Activated CD8-positive, alpha-beta T cell treated with anti-CD3 and anti-CD28 coated beads, Interleukin-2, amount 10 ng/mL, durations not matched to agents 7 days and 5 days (primary cell): ENCODE measurements around the gene KIFBP. TPM values are rescaled to one million over a fixed set of nuclear protein-coding genes. Genes with fewer than 3 reads are reported as not detected.
A peak's percentile ranks its signal among the peaks of the same experiment; 100 is the strongest.
"Not testable (repeated sequence)": the region's sequence is repeated elsewhere in the genome, so short reads cannot be mapped to it uniquely, and the experiment has no call there.

Experiments
- ATAC-seq: fragments of 150-1000 bp; cut with Tn5 transposase; one replicate; pipeline ENCODE4 v1.10.0; 2021; ENCODE audit warnings: moderate library complexity
- CTCF ChIA-PET: fragments of 350-600 bp; sonication (Branson Sonifier 250); formaldehyde crosslinking; loops from one replicate; lab custom pipeline; 2021; ENCODE audit warnings: antibody characterized with exemption; lab: Charles Lee
- POLR2A ChIA-PET: fragments of 350-600 bp; sonication (Branson Sonifier 250); formaldehyde crosslinking; loops from one replicate; lab custom pipeline; 2021; ENCODE audit warnings: antibody characterized with exemption; lab: Charles Lee
- DNase-seq: peaks from one replicate; pipeline ENCODE4 v3.0.0-alpha.2; 2020
- H3K27ac Mint-ChIP-seq: one replicate; pipeline ENCODE4 v1.8.0; 2021; ENCODE audit warnings: mild to moderate bottlenecking, mixed read lengths
- H3K27me3 Mint-ChIP-seq: one replicate; pipeline ENCODE4 v1.8.0; 2021; ENCODE audit warnings: low read depth, mixed read lengths
- H3K36me3 Mint-ChIP-seq: one replicate; pipeline ENCODE4 v1.8.0; 2021; ENCODE audit warnings: low read depth, mixed read lengths
- H3K4me1 Mint-ChIP-seq: one replicate; pipeline ENCODE4 v1.8.0; 2021; ENCODE audit warnings: low read depth, mixed read lengths
- H3K4me3 Mint-ChIP-seq: one replicate; pipeline ENCODE4 v1.8.0; 2021; ENCODE audit warnings: mild to moderate bottlenecking, mixed read lengths
- H3K9me3 Mint-ChIP-seq: one replicate; pipeline ENCODE4 v1.8.0; 2022; ENCODE audit warnings: mixed read lengths; ENCODE audit not compliant: insufficient read depth
- total RNA-seq, 2 experiments: library from RNA; stranded (reverse); gene quantifications; one replicate each; pipeline ENCODE4 v1.2.3, GENCODE V29; 2021

Gene KIFBP
- total RNA-seq, 2 experiments from 2014 or later, result 13.7 to 16.5 TPM

DNA sequence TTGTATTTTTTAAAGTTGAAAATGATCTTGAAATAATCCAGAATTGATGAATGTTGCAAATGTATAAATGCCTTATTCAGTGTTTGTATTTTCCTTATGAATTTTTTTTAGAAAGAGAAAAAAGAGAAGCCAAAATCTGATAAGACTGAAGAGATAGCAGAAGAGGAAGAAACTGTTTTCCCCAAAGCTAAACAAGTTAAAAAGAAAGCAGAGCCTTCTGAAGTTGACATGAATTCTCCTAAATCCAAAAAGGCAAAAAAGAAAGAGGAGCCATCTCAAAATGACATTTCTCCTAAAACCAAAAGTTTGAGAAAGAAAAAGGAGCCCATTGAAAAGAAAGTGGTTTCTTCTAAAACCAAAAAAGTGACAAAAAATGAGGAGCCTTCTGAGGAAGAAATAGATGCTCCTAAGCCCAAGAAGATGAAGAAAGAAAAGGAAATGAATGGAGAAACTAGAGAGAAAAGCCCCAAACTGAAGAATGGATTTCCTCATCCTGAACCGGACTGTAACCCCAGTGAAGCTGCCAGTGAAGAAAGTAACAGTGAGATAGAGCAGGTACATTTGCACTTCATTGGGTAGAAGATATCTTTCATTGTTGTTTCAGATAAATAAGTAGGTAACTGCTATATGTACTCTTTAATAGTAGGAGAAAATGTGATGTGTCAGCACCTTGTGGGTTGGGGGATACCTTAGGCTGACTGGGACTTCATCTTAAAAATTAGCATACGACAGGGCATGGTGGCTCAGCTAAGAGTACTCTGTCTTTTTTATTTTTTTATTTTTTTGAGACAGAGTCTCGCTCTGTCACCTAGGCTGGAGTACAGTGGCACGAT lies 28.7 kb upstream of the KIFBP start:
- DNase-seq (peak; percentile 5), ATAC-seq (no peak)
- CTCF ChIA-PET, result interaction anchor here (0.8 to 2.2 kb wide), 3 partner anchors 9 to 19 kb away, joined by 3 to 11 read pairs (median 4); no protein-coding TSS in a partner anchor
- Mint-ChIP-seq H3K4me1 (peaks cover 40% of the 10 kb centered on the region), H3K9me3 (no peaks in the 10 kb centered on the region), H3K27ac (peak overlapping the region; percentile 68), H3K36me3 (peaks cover 58% of the 10 kb centered on the region), H3K4me3 (peak overlapping the region; percentile 1), H3K27me3 (no peaks in the 10 kb centered on the region)
- POLR2A ChIA-PET, result interaction anchor here (1.1 kb wide), 1 partner anchor 29 kb away, joined by 3 read pairs; no protein-coding TSS in a partner anchor

DNA sequence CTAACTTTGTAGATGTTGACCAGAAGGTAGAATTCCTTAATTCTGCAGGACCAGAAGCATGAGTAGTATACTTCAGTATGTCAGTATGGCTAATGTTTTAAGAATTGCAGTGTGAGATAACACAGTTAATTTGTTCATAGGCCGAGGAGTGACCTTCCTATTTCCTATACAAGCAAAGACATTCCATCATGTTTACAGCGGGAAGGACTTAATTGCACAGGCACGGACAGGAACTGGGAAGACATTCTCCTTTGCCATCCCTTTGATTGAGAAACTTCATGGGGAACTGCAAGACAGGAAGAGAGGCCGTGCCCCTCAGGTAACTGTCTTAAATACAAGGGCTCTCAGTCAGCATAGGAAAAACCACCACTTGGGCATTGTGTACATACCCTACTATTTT lies 25.5 kb upstream of the KIFBP start:
- H3K4me1 Mint-ChIP-seq, result peaks cover 29% of the 10 kb centered on the region
- H3K9me3 Mint-ChIP-seq, result no peaks in the 10 kb centered on the region
- POLR2A ChIA-PET, result no interaction called here
- DNase-seq (no peak), ATAC-seq (no peak)
- no peak overlapping the region for H3K27ac Mint-ChIP-seq
- CTCF ChIA-PET, result no interaction called here
- H3K4me3 Mint-ChIP-seq, result no peak overlapping the region
- peaks cover 68% of the 10 kb centered on the region for H3K36me3 Mint-ChIP-seq
- no peaks in the 10 kb centered on the region for H3K27me3 Mint-ChIP-seq

DNA sequence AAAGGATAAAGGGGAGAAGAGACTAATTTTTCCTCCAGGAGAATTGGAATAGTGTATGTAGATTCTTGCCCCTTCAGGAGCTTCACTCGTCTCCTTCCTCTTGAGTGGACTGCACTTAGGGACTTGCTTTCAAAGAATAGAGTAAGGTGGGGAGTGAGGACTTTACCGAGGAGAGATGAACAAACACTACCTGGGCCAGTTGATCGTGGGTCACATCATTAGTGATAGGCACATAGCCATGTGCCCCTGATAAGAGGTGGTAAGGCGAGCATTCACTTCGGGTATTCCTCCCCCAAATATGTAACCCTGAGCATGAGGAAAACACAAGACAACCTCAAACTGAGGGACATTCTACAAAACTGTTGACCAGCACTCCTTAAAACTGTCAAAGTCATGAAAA lies 14.6 kb upstream of the KIFBP start:
- H3K4me1 Mint-ChIP-seq, result peaks cover 27% of the 10 kb centered on the region
- ChIA-PET CTCF (interaction anchor here (0.9 to 1.4 kb wide), 2 partner anchors 10 to 14 kb away, joined by 3 to 5 read pairs; no protein-coding TSS in a partner anchor), POLR2A (interaction anchor here (0.6 kb wide), 1 partner anchor 110 kb away, joined by 3 read pairs; no protein-coding TSS in a partner anchor)
- H3K36me3 Mint-ChIP-seq, result peaks cover 71% of the 10 kb centered on the region
- no peak overlapping the region for H3K27ac Mint-ChIP-seq
- no peaks in the 10 kb centered on the region for H3K27me3 Mint-ChIP-seq
- no peak for ATAC-seq
- H3K9me3 Mint-ChIP-seq, result no peaks in the 10 kb centered on the region
- no peak overlapping the region for H3K4me3 Mint-ChIP-seq
- DNase-seq, result no peak

DNA sequence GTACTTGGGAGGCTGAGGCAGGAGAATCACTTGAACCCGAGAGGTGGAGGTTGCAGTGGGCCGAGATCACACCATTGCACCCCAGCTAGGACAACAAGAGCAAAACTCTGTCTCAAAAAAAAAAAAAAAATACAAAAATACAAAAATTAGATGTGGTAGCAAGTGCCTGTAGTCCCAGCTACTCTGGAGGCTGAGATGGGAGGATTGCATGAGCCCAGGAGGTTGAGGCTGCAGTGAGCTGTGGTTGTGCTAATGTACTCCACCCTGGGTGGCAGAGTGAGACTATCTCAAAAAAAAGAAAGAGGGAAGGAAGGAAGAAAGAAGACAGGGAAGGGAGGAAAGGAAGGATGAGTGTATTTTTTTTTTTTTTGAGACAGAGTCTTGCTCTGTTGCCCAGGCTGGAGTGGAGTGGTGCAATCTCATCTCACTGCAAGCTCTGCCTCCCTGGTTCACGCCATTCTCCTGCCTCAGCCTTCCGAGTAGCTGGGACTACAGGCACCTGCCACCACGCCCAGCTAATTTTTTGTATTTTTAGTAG lies 12.6 kb upstream of the KIFBP start:
- H3K36me3 Mint-ChIP-seq, result peaks cover 71% of the 10 kb centered on the region

DNA sequence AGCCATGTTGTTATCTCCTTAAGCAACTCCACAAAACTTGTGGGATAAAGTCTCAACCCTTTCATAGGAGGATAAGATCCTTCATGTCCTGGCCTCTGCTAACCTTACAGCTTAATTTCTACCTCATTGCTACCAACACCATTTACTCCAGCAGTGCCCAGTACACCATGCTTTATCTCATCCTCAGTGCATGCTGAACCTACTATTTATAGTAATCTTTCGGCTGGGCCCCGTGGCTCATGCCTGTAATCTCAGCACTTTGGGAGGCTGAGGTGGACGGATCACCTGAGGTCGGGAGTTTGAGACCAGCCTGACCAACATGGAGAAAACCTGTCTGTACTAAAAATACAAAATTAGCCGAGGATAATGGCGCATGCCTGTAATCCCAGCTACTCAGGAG lies 8.9 kb upstream of the KIFBP start:
- H3K9me3 Mint-ChIP-seq, H3K4me3 Mint-ChIP-seq, ATAC-seq, H3K27me3 Mint-ChIP-seq, DNase-seq, POLR2A ChIA-PET: not testable (repeated sequence)
- H3K36me3 Mint-ChIP-seq, result peaks cover 68% of the 10 kb centered on the region
- peak overlapping the region; percentile 3 for H3K27ac Mint-ChIP-seq
- peaks cover 20% of the 10 kb centered on the region for H3K4me1 Mint-ChIP-seq
- CTCF ChIA-PET, result interaction anchor here (1.7 to 2.0 kb wide), 3 partner anchors 9 to 113 kb away, joined by 5 to 13 read pairs (median 7); partner anchors contain the start of gene KIFBP

More for the DNA sequence above, 12.6 kb upstream of the KIFBP start:
- peaks cover 20% of the 10 kb centered on the region for H3K4me1 Mint-ChIP-seq
- CTCF ChIA-PET, H3K9me3 Mint-ChIP-seq, DNase-seq, H3K27ac Mint-ChIP-seq, ATAC-seq, H3K4me3 Mint-ChIP-seq, H3K27me3 Mint-ChIP-seq, POLR2A ChIA-PET: not testable (repeated sequence)

DNA sequence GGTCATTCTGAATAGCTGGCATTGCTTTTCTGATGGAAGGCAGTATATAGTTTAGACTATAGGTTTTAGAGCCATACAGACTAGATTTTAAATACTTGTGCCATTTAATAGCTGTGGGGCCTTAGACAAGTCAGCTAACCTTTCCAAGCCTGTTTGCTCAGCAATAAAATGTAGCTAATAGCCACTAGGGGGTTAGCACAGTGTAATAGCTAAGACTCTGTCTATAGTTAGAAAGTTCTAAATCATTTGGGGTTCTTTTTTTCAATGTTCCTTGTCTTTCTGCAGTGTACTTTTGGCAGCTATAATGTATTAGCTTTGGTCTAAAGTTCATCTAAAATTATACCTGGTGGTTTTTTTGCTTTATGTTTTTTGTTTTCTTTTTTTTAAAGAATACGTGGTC lies 7.5 kb upstream of the KIFBP start:
- H3K27ac Mint-ChIP-seq, result no peak overlapping the region
- H3K4me1 Mint-ChIP-seq, result peaks cover 20% of the 10 kb centered on the region
- no peaks in the 10 kb centered on the region for H3K27me3 Mint-ChIP-seq
- H3K9me3 Mint-ChIP-seq, result no peaks in the 10 kb centered on the region
- ChIA-PET CTCF (interaction anchor here (0.6 to 1.7 kb wide), 8 partner anchors 8 to 161 kb away, joined by 3 to 8 read pairs (median 4); partner anchors contain the start of genes DDX21 and KIFBP), POLR2A (interaction anchor here (1.0 kb wide), 1 partner anchor 78 kb away, joined by 14 read pairs; no protein-coding TSS in a partner anchor)
- ATAC-seq, result peak; percentile 69
- no peak for DNase-seq
- H3K4me3 Mint-ChIP-seq, result no peak overlapping the region
- peaks cover 65% of the 10 kb centered on the region for H3K36me3 Mint-ChIP-seq

DNA sequence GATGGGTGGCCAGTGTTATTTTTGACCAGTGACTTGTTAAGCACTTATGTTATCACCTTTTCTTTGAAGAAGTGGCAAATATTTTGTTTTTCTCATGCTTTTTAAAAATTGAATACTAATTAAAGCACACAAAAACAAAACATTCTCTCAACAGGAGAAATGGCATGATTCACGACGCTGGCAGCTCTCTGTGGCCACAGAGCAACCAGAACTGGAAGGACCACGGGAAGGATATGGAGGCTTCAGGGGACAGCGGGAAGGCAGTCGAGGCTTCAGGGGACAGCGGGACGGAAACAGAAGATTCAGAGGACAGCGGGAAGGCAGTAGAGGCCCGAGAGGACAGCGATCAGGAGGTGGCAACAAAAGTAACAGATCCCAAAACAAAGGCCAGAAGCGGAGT lies 6.2 kb upstream of the KIFBP start:
- Mint-ChIP-seq H3K36me3 (peaks cover 57% of the 10 kb centered on the region), H3K27me3 (no peaks in the 10 kb centered on the region), H3K9me3 (no peaks in the 10 kb centered on the region), H3K4me1 (peaks cover 21% of the 10 kb centered on the region), H3K27ac (no peak overlapping the region), H3K4me3 (no peak overlapping the region)
- no peak for DNase-seq
- ChIA-PET POLR2A (no interaction called here), CTCF (interaction anchor here (1.7 kb wide), 1 partner anchor 14 kb away, joined by 5 read pairs; no protein-coding TSS in a partner anchor)
- ATAC-seq, result no peak

DNA sequence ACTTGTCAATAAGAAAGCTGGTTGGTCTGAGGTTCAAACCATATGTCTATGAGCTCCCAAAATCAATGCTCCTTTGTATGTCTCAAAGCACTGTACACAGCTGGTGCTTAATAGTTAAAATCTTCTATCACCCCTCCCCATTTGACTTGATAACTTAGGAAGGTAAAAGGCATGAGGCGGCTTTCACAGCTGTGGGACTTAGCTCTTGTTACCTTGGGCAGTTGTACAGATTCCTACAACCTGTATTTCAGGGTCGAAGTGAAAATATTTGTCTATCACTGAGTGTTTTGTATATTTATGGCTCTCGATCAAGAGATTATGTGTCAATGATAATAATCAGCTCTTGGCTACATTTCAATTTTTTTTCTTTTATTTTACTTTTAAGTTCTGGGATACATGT lies 992 bp upstream of the KIFBP start:
- H3K27ac Mint-ChIP-seq, result no peak overlapping the region
- peaks cover 39% of the 10 kb centered on the region for H3K4me1 Mint-ChIP-seq
- ATAC-seq, result no peak
- H3K27me3 Mint-ChIP-seq, result no peaks in the 10 kb centered on the region
- no peak for DNase-seq
- H3K4me3 Mint-ChIP-seq, result peak overlapping the region; percentile 99
- CTCF ChIA-PET, result interaction anchor here (0.9 to 3.2 kb wide), 13 partner anchors 8 to 421 kb away, joined by 3 to 14 read pairs (median 5); partner anchors contain the start of gene DDX21
- H3K9me3 Mint-ChIP-seq, result no peaks in the 10 kb centered on the region
- peaks cover 42% of the 10 kb centered on the region for H3K36me3 Mint-ChIP-seq
- POLR2A ChIA-PET, result interaction anchor here (0.6 to 2.2 kb wide), 3 partner anchors 19 to 100 kb away, joined by 3 to 10 read pairs (median 4); partner anchors contain the start of genes DDX21 and SRGN

DNA sequence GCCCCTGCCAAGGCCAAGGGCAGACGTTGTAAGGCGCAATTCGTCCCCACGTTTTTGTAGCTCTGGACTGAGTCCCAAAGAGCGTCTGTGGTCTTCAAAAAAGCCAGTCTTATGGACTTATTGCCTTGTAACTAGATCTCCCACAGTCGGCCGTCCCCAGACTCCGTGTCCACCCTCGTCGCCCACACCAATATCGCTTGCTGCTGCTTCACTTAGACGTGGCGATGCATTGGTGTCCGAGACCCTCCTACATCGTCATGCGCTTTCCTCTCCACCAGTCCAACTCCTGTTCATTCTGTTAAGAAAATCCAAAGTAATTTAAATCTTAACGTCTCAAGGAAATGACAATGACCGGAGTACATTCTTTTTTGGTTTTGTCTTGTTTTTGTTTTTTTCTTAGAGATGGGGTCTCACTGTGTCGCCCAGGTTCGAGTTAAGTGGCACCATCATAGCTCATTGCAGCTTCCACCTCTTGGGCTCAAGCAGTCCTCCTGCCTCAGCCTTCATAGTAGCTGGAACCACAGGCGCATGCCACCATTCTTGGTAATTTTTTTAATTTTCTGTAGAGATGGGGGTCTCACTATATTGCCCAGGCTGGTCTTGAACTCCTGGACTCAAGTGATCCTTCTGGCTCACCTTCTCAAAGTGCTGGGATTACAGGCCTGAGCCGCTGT lies 851 bp downstream of the KIFBP start:
- H3K4me3 Mint-ChIP-seq, result peak overlapping the region; percentile 99
- CTCF ChIA-PET, result interaction anchor here (0.7 to 3.2 kb wide), 13 partner anchors 8 to 418 kb away, joined by 3 to 13 read pairs (median 4); partner anchors contain the start of gene DDX21
- peak overlapping the region; percentile 97 for H3K27ac Mint-ChIP-seq
- POLR2A ChIA-PET, result interaction anchor here (0.8 to 1.2 kb wide), 3 partner anchors 30 to 135 kb away, joined by 3 to 4 read pairs (median 3); partner anchors contain the start of gene SRGN
- no peaks in the 10 kb centered on the region for H3K9me3 Mint-ChIP-seq
- peaks cover 46% of the 10 kb centered on the region for H3K4me1 Mint-ChIP-seq
- no peak for DNase-seq
- ATAC-seq, result no peak
- peaks cover 27% of the 10 kb centered on the region for H3K36me3 Mint-ChIP-seq
- no peaks in the 10 kb centered on the region for H3K27me3 Mint-ChIP-seq

DNA sequence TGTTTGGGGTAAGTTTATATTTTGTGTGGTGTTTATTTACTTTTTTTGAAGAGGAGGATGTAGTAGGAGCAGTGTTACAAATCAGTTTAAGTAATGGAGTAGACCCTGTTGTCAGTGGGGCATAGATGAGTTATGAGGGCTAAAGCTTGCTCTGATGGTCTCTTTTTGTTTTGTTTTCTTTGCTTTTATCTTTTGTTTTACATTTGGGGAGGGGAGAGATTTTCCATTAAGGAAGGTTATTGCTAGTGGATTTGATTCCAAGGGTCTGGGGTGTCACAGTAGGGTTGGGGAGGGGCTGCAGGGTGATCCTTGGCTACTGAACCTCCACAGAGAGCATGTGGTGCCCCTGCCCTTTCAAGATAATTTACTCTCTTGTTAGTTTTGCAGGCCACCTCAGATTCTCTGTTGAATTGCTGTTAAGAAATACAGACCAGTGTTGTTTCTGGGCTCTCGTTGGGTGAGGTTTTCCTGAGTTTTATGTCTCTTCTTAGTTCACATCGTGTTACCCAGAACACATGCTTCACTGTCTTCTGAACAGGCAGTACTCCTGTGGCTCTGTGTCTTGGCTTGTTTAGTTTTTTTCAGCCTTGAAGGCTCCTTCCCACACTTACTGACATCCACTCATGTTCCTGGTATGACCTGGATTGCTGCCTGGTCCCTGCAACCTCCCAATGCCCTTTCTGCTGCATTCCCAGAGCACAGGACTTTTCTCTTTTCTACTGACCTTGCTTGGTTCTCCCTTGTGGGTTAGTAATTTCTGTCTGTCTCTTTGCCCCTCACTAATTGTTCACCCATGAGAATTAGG lies 4.2 kb downstream of the KIFBP start:
- ChIA-PET POLR2A (no interaction called here), CTCF (interaction anchor here (0.9 to 4.6 kb wide), 3 partner anchors 9 to 101 kb away, joined by 5 to 17 read pairs (median 6); no protein-coding TSS in a partner anchor)
- H3K4me1 Mint-ChIP-seq, result peaks cover 52% of the 10 kb centered on the region
- H3K27me3 Mint-ChIP-seq, result no peaks in the 10 kb centered on the region
- peaks cover 18% of the 10 kb centered on the region for H3K36me3 Mint-ChIP-seq
- ATAC-seq (no peak), DNase-seq (no peak)
- no peaks in the 10 kb centered on the region for H3K9me3 Mint-ChIP-seq
- H3K27ac Mint-ChIP-seq, result peak overlapping the region; percentile 2
- H3K4me3 Mint-ChIP-seq, result no peak overlapping the region
